Uterus (tissue), 4 donors: ENCODE data around the gene CDH22. TPM values are rescaled to one million over a fixed set of nuclear protein-coding genes. Genes with fewer than 3 reads are reported as not detected.

ENCODE experiments used
- DNase-seq, 2 donors: peaks; one replicate each; pipeline ENCODE4 v3.0.0-alpha.2; 2019 to 2020
- H3K27ac ChIP-seq, 2 donors: fragments of 200-600 bp; sonication (generic); 1 replicate in 1 of 2; 2 replicates in 1 of 2; pipeline ENCODE4 v1.5.1; 2016 to 2018
- H3K27me3 ChIP-seq, 2 donors: fragments of 200-600 bp; sonication (generic); one replicate each; pipeline ENCODE4 v1.5.1; 2018 to 2019; ENCODE audit warnings: control low read depth in 1 of 2
- H3K36me3 ChIP-seq, 2 donors: fragments of 200-600 bp; sonication (generic); one replicate each; pipeline ENCODE4 v1.5.1; 2019; ENCODE audit warnings: control low read depth in 1 of 2
- H3K4me1 ChIP-seq, 2 donors: fragments of 200-600 bp; sonication (generic); one replicate each; pipeline ENCODE4 v1.5.1; 2018 to 2019; ENCODE audit warnings: control low read depth in 1 of 2
- H3K4me3 ChIP-seq, 2 donors: fragments of 200-600 bp; sonication (generic); 1 replicate in 1 of 2; 2 replicates in 1 of 2; pipeline ENCODE4 v1.5.1; 2018 to 2019; ENCODE audit warnings: mild to moderate bottlenecking in 1 of 2
- H3K9me3 ChIP-seq, 2 donors: fragments of 200-600 bp; sonication (generic); one replicate each; pipeline ENCODE4 v1.5.1; 2019; ENCODE audit warnings: control low read depth in 1 of 2
- POLR2A ChIP-seq, 2 donors: fragments of 450-650 bp; IDR thresholded peaks; one replicate each; pipeline ENCODE4 v1.6.1; 2016; ENCODE audit warnings: antibody characterized with exemption in 2 of 2, mild to moderate bottlenecking in 1 of 2, moderate library complexity in 1 of 2
- intact Hi-C: fragments of 100-400 bp; cut with DNase I; formaldehyde crosslinking; loops from one replicate; pipeline ENCODE4 v1.15.1; 2023; ENCODE audit warnings: low total_unique reads
- total RNA-seq, 4 donors: library from RNA; depleted of rRNA in 3 of 4; stranded (reverse); fragments of >200 nt in 3 of 4; gene quantifications; one replicate each; pipeline versions ENCODE4 v1.1.0 to v1.2.4, GENCODE V29; 2014 to 2023
- TF ChIP-seq, protein P1 (sequence below), 4 experiments: fragments of 200-600 bp in 2 of 4; fragments of 450-650 bp in 2 of 4; sonication (generic) in 2 of 4; IDR thresholded peaks; one replicate each; pipeline ENCODE4 v1.5.1; 2016 to 2019; ENCODE audit warnings: antibody characterized with exemption in 4 of 4, mild to moderate bottlenecking in 2 of 4, moderate library complexity in 1 of 4
- donor health status: DM: yes; HTN: yes; CAD: no.

CDH22 gene
- total RNA-seq, 4 donors from 2014 or later: 0.48 to 0.49 TPM; not detected in 2

- TF ChIP-seq, protein P1, sequence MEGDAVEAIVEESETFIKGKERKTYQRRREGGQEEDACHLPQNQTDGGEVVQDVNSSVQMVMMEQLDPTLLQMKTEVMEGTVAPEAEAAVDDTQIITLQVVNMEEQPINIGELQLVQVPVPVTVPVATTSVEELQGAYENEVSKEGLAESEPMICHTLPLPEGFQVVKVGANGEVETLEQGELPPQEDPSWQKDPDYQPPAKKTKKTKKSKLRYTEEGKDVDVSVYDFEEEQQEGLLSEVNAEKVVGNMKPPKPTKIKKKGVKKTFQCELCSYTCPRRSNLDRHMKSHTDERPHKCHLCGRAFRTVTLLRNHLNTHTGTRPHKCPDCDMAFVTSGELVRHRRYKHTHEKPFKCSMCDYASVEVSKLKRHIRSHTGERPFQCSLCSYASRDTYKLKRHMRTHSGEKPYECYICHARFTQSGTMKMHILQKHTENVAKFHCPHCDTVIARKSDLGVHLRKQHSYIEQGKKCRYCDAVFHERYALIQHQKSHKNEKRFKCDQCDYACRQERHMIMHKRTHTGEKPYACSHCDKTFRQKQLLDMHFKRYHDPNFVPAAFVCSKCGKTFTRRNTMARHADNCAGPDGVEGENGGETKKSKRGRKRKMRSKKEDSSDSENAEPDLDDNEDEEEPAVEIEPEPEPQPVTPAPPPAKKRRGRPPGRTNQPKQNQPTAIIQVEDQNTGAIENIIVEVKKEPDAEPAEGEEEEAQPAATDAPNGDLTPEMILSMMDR (IDR thresholded peaks at IDR 0.05): no peak
- TF ChIP-seq POLR2A (IDR thresholded peaks at IDR 0.05): no peak
- H3K27ac ChIP-seq: no peak overlapping the region
- H3K4me1 ChIP-seq: no peaks in the 10 kb centered on the region
- intact Hi-C loops: no loop called here
- peaks cover 0 to 37% of the 10 kb centered on the region in 2 donors for H3K27me3 ChIP-seq
- no peaks in the 10 kb centered on the region for H3K36me3 ChIP-seq
- H3K4me3 ChIP-seq: no peak overlapping the region
- no peaks in the 10 kb centered on the region for H3K9me3 ChIP-seq
- no peak for DNase-seq
Observed at GRCh38 chr20:46336735-46337134, 28.4 kb upstream of the CDH22 start.

GRCh38 chr20:46334303-46334904, 26.1 kb upstream of the CDH22 start:
- no peaks in the 10 kb centered on the region for H3K36me3 ChIP-seq
- H3K27me3 ChIP-seq: peaks cover 0 to 17% of the 10 kb centered on the region in 2 donors
- H3K4me3 ChIP-seq: no peak overlapping the region
- intact Hi-C loops: no loop called here
- TF ChIP-seq, protein P1 (IDR thresholded peaks at IDR 0.05): no peak
- TF ChIP-seq POLR2A (IDR thresholded peaks at IDR 0.05): no peak
- H3K9me3 ChIP-seq: no peaks in the 10 kb centered on the region
- H3K27ac ChIP-seq: no peak overlapping the region
- H3K4me1 ChIP-seq: no peaks in the 10 kb centered on the region
- no peak for DNase-seq

GRCh38 chr20:46333161-46333991, 25.1 kb upstream of the CDH22 start:
- no peak for TF ChIP-seq POLR2A (IDR thresholded peaks at IDR 0.05)
- TF ChIP-seq, protein P1 (IDR thresholded peaks at IDR 0.05): no peak
- H3K27me3 ChIP-seq: peaks cover 0 to 10% of the 10 kb centered on the region in 2 donors
- no peak overlapping the region for H3K4me3 ChIP-seq
- H3K9me3 ChIP-seq: no peaks in the 10 kb centered on the region
- no peak for DNase-seq
- no peaks in the 10 kb centered on the region for H3K36me3 ChIP-seq
- H3K27ac ChIP-seq: no peak overlapping the region
- H3K4me1 ChIP-seq: no peaks in the 10 kb centered on the region
- intact Hi-C loops: no loop called here

DNA sequence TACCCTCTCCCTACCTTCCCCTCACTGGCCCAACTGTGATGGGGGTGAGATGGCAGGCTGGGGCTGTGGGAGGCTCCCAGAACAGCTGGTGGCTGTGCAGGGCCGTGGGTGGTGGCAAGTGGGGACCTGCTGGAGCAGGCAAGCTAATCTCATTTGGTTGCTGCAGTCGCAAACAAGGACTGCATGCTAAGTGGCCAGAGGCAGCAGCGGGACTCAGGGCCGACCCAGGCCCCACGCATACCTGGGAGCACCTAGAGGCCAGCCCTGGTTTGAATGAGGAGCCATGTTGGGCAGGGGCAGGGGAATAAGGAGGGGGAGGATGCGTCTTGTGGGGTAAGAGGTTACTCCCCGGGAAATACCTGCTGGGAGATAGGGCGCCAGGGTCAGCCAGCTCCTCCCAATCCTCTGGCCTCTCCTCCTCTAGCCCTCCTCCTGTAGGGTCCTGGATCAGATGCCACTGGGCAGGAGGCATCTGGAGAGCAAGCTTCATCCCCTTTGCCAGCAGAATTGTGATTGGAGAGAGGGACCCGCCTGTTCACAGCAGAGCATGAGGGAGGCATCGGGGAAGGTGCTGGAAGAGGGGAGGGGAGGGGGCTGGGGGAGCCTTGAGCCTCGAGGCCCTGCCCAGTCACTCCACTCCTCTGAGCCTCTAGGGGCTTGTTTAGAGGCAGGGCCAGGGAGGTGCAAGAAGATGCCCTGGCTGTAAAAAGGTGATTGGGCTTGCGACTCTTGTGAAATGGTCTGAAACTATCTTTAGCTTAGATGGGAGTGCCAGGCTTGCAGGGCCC, 24.3 kb upstream of the CDH22 start:
- H3K27me3 ChIP-seq: peaks cover 0 to 2% of the 10 kb centered on the region in 2 donors
- H3K4me1 ChIP-seq: no peaks in the 10 kb centered on the region
- no peaks in the 10 kb centered on the region for H3K9me3 ChIP-seq
- H3K4me3 ChIP-seq: no peak overlapping the region
- TF ChIP-seq, protein P1 (IDR thresholded peaks at IDR 0.05): no peak
- no peak for TF ChIP-seq POLR2A (IDR thresholded peaks at IDR 0.05)
- H3K27ac ChIP-seq: no peak overlapping the region
- no peaks in the 10 kb centered on the region for H3K36me3 ChIP-seq
- DNase-seq: no peak
- intact Hi-C loops: no loop called here
